Measurements from ENCODE around the gene TMEM164. TPM values are rescaled to one million over a fixed set of nuclear protein-coding genes. Genes with fewer than 3 reads are reported as not detected.

TMEM164 gene
- total RNA-seq, 1 experiment from 2014 or later: 26.2 TPM

DNA sequence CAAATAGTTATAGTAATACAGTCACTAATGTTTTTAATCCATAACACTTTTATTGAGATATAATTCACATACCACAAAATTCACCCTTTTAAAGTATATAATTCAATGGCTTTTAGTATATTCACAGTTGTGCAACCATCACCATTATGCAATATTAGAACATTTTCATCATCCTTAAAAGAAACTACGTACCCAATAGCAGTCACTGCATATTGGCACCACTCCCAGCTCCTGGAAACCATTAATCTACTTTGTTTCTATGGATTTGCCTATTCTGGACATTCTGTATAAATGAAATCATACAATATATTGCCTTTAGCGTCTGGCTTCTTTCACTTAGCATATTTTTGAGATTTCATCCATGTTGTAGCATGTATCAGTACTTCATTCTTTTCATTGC is 215.7 kb downstream of the TMEM164 start:
- no peak for DNase-seq
- peaks cover 6% of the 10 kb centered on the region for H3K4me1 Mint-ChIP-seq (ENCODE audit: low read depth, unreplicated experiment)

DNA sequence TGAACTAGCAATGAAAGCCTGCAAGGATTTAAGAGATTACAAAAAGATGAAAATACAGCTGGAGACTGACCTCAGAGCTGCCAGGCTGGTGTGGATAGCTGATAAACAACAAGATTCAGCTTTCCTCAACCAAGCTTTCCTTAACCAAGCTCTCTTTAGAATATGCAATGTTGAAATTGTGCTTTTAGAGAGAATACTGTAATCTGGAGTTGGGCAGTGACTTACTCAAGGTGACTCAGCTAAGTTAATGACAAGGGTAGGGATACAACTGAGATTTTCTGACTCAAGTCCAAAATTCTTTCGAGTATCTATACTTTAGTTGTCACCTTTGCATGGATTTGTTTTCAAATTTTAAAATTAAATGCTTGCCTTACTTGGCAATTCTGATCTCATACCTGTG is 217.0 kb downstream of the TMEM164 start:
- Mint-ChIP-seq H3K27ac (ENCODE audit: unreplicated experiment) (no peak overlapping the region), H3K4me3 (ENCODE audit: unreplicated experiment) (no peak overlapping the region), H3K9me3 (ENCODE audit: unreplicated experiment) (no peaks in the 10 kb centered on the region), H3K27me3 (ENCODE audit: insufficient read depth, unreplicated experiment) (no peaks in the 10 kb centered on the region), H3K4me1 (ENCODE audit: low read depth, unreplicated experiment) (no peaks in the 10 kb centered on the region), H3K36me3 (ENCODE audit: insufficient read depth, unreplicated experiment) (no peaks in the 10 kb centered on the region)
- intact Hi-C loops (cut with micrococcal nuclease; ENCODE audit: unreplicated experiment): loop anchor here (5.0 to 10.0 kb wide), 2 partner anchors 55 to 97 kb away; partner anchors contain the start of gene AMMECR1
- H3K9me3 ChIP-seq: no peaks in the 10 kb centered on the region
- no peaks in the 10 kb centered on the region for H3K36me3 ChIP-seq (ENCODE audit: control insufficient read depth, insufficient read depth, low read length)
- TF ChIP-seq, protein P1, sequence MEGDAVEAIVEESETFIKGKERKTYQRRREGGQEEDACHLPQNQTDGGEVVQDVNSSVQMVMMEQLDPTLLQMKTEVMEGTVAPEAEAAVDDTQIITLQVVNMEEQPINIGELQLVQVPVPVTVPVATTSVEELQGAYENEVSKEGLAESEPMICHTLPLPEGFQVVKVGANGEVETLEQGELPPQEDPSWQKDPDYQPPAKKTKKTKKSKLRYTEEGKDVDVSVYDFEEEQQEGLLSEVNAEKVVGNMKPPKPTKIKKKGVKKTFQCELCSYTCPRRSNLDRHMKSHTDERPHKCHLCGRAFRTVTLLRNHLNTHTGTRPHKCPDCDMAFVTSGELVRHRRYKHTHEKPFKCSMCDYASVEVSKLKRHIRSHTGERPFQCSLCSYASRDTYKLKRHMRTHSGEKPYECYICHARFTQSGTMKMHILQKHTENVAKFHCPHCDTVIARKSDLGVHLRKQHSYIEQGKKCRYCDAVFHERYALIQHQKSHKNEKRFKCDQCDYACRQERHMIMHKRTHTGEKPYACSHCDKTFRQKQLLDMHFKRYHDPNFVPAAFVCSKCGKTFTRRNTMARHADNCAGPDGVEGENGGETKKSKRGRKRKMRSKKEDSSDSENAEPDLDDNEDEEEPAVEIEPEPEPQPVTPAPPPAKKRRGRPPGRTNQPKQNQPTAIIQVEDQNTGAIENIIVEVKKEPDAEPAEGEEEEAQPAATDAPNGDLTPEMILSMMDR (IDR thresholded peaks at IDR 0.05; ENCODE audit: insufficient read depth in 1 of 2, low read depth in 1 of 2, low read length in 1 of 2, severe bottlenecking in 1 of 2, unreplicated experiment in 1 of 2): no peak
- CTCF ChIA-PET: no interaction called here
- no TSS peak for BruUV-seq (replicated peaks)
- no peak for DNase-seq
- no peak overlapping the region for H3K4me3 ChIP-seq (ENCODE audit: low read depth, low read length)
- POLR2A ChIA-PET: no interaction called here
- no peaks in the 10 kb centered on the region for H3K27me3 ChIP-seq (replicated peaks; ENCODE audit: control insufficient read depth, insufficient read depth, low read length)
- peaks cover 13% of the 10 kb centered on the region for H3K4me1 ChIP-seq

More for the DNA sequence above, 215.7 kb downstream of the TMEM164 start:
- Mint-ChIP-seq H3K9me3 (ENCODE audit: unreplicated experiment) (no peaks in the 10 kb centered on the region), H3K27ac (ENCODE audit: unreplicated experiment) (no peak overlapping the region), H3K36me3 (ENCODE audit: insufficient read depth, unreplicated experiment) (no peaks in the 10 kb centered on the region), H3K4me3 (ENCODE audit: unreplicated experiment) (no peak overlapping the region), H3K27me3 (ENCODE audit: insufficient read depth, unreplicated experiment) (no peaks in the 10 kb centered on the region)
- no peak overlapping the region for H3K4me3 ChIP-seq (ENCODE audit: low read depth, low read length)
- intact Hi-C loops (cut with micrococcal nuclease; ENCODE audit: unreplicated experiment): loop anchor here (5.0 to 10.0 kb wide), 2 partner anchors 56 to 99 kb away; partner anchors contain the start of gene AMMECR1
- CTCF ChIA-PET: no interaction called here
- no peaks in the 10 kb centered on the region for H3K27me3 ChIP-seq (replicated peaks; ENCODE audit: control insufficient read depth, insufficient read depth, low read length)
- no peaks in the 10 kb centered on the region for H3K9me3 ChIP-seq
- BruUV-seq (replicated peaks): no TSS peak
- TF ChIP-seq, protein P1 (IDR thresholded peaks at IDR 0.05; ENCODE audit: insufficient read depth in 1 of 2, low read depth in 1 of 2, low read length in 1 of 2, severe bottlenecking in 1 of 2, unreplicated experiment in 1 of 2): no peak
- POLR2A ChIA-PET: no interaction called here
- no peaks in the 10 kb centered on the region for H3K36me3 ChIP-seq (ENCODE audit: control insufficient read depth, insufficient read depth, low read length)
- peaks cover 13% of the 10 kb centered on the region for H3K4me1 ChIP-seq

DNA sequence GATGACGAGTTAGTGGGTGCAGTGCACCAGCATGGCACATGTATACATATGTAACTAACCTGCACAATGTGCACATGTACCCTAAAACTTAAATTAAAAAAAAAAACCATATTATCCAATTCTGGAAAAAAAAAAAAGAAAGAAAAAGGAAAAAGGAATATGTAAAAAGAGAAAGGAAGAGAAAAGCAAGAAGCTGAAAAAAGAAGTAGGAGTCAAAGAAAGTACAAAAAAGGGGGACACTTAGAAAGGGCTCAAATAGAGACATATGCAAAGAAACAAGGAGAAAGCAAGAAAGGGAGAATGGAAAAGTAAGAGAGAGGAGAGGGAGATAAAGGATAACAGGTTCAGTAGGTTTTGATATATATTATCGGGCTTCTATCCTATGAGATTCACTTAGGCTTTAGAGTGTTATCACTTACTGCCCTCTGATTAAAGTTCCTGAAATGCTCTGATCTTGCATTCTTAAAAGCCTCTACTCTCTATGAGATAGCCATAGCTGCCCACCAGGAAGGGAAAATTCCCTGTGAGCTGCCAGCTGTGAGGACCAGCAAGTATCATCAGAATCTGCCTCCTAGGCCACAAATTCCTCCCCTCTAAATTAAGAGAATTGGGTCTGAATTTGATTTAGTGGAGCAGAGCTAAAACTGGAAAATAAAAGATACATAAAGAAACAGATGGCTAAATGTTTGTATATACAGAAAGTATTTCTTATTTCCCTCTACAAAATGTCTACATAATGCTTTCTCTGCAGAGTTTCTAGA is 219.8 kb downstream of the TMEM164 start:
- POLR2A ChIA-PET: no interaction called here
- intact Hi-C loops (cut with micrococcal nuclease; ENCODE audit: unreplicated experiment): no loop called here
- H3K4me1 Mint-ChIP-seq (ENCODE audit: low read depth, unreplicated experiment): no peaks in the 10 kb centered on the region
- Histone ChIP-seq H3K4me3 (ENCODE audit: low read depth, low read length) (no peak overlapping the region), H3K27me3 (replicated peaks; ENCODE audit: control insufficient read depth, insufficient read depth, low read length) (no peaks in the 10 kb centered on the region), H3K4me1 (no peaks in the 10 kb centered on the region), H3K36me3 (ENCODE audit: control insufficient read depth, insufficient read depth, low read length) (no peaks in the 10 kb centered on the region), H3K9me3 (no peaks in the 10 kb centered on the region)
- no peaks in the 10 kb centered on the region for H3K9me3 Mint-ChIP-seq (ENCODE audit: unreplicated experiment)
- no peak overlapping the region for H3K4me3 Mint-ChIP-seq (ENCODE audit: unreplicated experiment)
- TF ChIP-seq, protein P1 (IDR thresholded peaks at IDR 0.05; ENCODE audit: insufficient read depth in 1 of 2, low read depth in 1 of 2, low read length in 1 of 2, severe bottlenecking in 1 of 2, unreplicated experiment in 1 of 2): no peak
- no peaks in the 10 kb centered on the region for H3K36me3 Mint-ChIP-seq (ENCODE audit: insufficient read depth, unreplicated experiment)
- CTCF ChIA-PET: no interaction called here
- no TSS peak for BruUV-seq (replicated peaks)
- H3K27ac Mint-ChIP-seq (ENCODE audit: unreplicated experiment): no peak overlapping the region
- DNase-seq: no peak
- no peaks in the 10 kb centered on the region for H3K27me3 Mint-ChIP-seq (ENCODE audit: insufficient read depth, unreplicated experiment)
